ENCODE data around the gene MYL10.

DNA sequence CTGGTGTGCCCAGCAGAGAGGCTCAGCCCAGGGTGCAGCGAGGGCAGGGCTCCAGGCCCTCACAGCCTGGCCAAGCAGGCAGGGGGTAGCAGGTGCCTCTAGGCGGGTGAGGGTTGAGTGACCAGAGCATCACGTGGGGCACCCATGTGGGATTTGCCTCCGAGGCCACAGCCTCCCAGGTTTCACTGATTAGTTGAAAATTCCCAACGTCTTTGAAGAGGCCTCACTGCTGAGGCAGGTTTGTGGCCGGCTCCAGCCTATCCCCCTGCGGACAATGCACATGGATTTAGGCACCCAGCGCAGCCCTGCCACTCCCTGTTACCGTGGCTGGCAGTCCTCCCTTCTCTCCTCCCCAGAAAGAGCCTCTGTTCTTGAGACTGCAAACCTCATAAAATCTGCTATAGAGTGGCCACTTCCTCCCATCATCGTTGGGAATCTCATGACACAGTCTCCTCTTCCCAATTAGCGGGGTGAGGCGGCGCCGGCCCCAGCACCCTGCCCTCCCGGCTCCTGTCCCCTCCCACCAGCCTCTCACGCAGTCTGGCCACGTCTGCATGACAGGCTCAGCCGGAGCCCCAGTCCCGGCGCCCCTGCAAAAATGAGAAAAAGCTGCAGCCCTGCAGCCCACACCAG lies 10.8 kb downstream of the MYL10 start:
- TF ChIP-seq RFX5 (IDR thresholded peaks at IDR 0.05; ENCODE audit: low read length), result no peak
- TF ChIP-seq, protein P1, sequence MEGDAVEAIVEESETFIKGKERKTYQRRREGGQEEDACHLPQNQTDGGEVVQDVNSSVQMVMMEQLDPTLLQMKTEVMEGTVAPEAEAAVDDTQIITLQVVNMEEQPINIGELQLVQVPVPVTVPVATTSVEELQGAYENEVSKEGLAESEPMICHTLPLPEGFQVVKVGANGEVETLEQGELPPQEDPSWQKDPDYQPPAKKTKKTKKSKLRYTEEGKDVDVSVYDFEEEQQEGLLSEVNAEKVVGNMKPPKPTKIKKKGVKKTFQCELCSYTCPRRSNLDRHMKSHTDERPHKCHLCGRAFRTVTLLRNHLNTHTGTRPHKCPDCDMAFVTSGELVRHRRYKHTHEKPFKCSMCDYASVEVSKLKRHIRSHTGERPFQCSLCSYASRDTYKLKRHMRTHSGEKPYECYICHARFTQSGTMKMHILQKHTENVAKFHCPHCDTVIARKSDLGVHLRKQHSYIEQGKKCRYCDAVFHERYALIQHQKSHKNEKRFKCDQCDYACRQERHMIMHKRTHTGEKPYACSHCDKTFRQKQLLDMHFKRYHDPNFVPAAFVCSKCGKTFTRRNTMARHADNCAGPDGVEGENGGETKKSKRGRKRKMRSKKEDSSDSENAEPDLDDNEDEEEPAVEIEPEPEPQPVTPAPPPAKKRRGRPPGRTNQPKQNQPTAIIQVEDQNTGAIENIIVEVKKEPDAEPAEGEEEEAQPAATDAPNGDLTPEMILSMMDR (IDR thresholded peaks at IDR 0.05), result no peak
- TF ChIP-seq USF2 (IDR thresholded peaks at IDR 0.05; ENCODE audit: borderline replicate concordance, low read depth, low read length), result no peak
- no peak for TF ChIP-seq POLR2AphosphoS5 (IDR thresholded peaks at IDR 0.05; ENCODE audit: low read depth, low read length)
- TF ChIP-seq NRF1 (IDR thresholded peaks at IDR 0.05; ENCODE audit: low read depth, low read length), result no peak
- no peak for TF ChIP-seq RAD21 (IDR thresholded peaks at IDR 0.05; ENCODE audit: low read length)
- no peak for TF ChIP-seq PBX3 (IDR thresholded peaks at IDR 0.05)
- no peak for TF ChIP-seq MAX (IDR thresholded peaks at IDR 0.05; ENCODE audit: low read depth)
- TF ChIP-seq JUND (IDR thresholded peaks at IDR 0.05), result no peak
- no peak for TF ChIP-seq SIN3A (IDR thresholded peaks at IDR 0.05; ENCODE audit: borderline replicate concordance, low read depth, low read length)
- no peak for TF ChIP-seq EP300 (IDR thresholded peaks at IDR 0.05; ENCODE audit: borderline replicate concordance in 1 of 2, low read depth in 1 of 2, low read length in 1 of 2)
- TF ChIP-seq RXRA (IDR thresholded peaks at IDR 0.05; ENCODE audit: borderline replicate concordance, low read depth), result no peak
- TF ChIP-seq TCF12 (IDR thresholded peaks at IDR 0.05), result no peak
- TF ChIP-seq EZH2phosphoT487 (IDR thresholded peaks at IDR 0.05; ENCODE audit: borderline replicate concordance, low read depth), result no peak
